K562 (cell line): ENCODE measurements around the gene LYRM7.

Experiments used
- CREM ChIP-seq: IDR thresholded peaks from 2 replicates; pipeline ENCODE4 v1.6.1; 2014; ENCODE audit warnings: antibody characterized with exemption, low read depth
- EZH2 ChIP-seq: IDR thresholded peaks from 2 replicates; pipeline ENCODE4 v1.6.1; 2012; ENCODE audit warnings: low read depth, mild to moderate bottlenecking, inconsistent platforms, low read length, borderline replicate concordance
- JUND ChIP-seq, 2 experiments: IDR thresholded peaks; 2 replicates in 1 of 2; 3 replicates in 1 of 2; pipeline ENCODE4 v1.6.1; 2011; ENCODE audit warnings: borderline replicate concordance in 2 of 2, low read depth in 2 of 2, low read length in 2 of 2, improper control_type of control experiment in 1 of 2, missing biosample characterization in 1 of 2, missing genetic modification characterization in 1 of 2, missing genetic modification reagents in 1 of 2
- MAFK ChIP-seq: IDR thresholded peaks from 2 replicates; pipeline ENCODE4 v1.6.1; 2011; ENCODE audit warnings: low read length, improper control_type of control experiment
- MEF2D ChIP-seq: conservative IDR thresholded peaks from 2 replicates; pipeline ENCODE4 v1.6.1; 2016; ENCODE audit warnings: low read depth, missing genetic modification characterization, missing compliant biosample characterization
- SREBF1 ChIP-seq: fragments of 150-350 bp; IDR thresholded peaks from 2 replicates; pipeline ENCODE4 v1.6.1; 2014; ENCODE audit warnings: antibody characterized with exemption, low read depth, low read length, borderline replicate concordance
- ZNF3 ChIP-seq: fragments of 250-450 bp; sonication (Bioruptor Pico); IDR thresholded peaks from 2 replicates; pipeline ENCODE4 v1.5.0; 2021; ENCODE audit warnings: mild to moderate bottlenecking, moderate library complexity
- TF ChIP-seq, protein P1 (sequence below), 3 experiments: IDR thresholded peaks in 2 of 3; conservative IDR thresholded peaks in 1 of 3; 2 replicates each; pipeline ENCODE4 v1.5.1; 2011 to 2012; ENCODE audit warnings: low read length in 3 of 3, mild to moderate bottlenecking in 3 of 3, control low read depth in 2 of 3, improper control_type of control experiment in 1 of 3, inconsistent platforms in 1 of 3, low read depth in 1 of 3, mixed read lengths in 1 of 3, moderate library complexity in 1 of 3; ENCODE audit not compliant: insufficient read depth in 2 of 3

DNA sequence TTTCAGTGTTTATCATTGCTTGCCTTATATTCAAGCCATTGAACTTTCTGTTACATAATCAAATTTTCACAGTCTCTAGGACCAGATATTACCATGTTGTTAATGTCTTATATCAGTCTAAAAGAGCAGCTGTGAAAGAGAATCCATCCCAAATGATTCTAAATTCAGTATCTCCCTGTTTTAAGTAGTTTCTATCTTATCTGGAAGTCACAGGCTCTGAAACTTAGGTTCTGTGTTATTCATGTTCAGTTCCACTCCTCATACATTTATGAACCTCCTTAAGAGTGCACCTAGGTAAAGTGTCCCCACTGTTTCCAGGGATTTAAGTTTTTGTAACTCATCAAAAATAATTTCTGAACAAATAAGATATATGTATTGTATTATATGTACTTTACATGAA, 9.7 kb downstream of the LYRM7 start:
- TF ChIP-seq EZH2 (no peak), SREBF1 (no peak), MEF2D (tag) (no peak), CREM (no peak), JUND (IDR thresholded peaks at IDR 0.05; ENCODE audit: borderline replicate concordance, low read depth, low read length) (no peak), JUND (tag; IDR thresholded peaks at IDR 0.05; ENCODE audit: borderline replicate concordance, low read depth, low read length) (no peak), MAFK (no peak), ZNF3 (no peak)
- TF ChIP-seq, protein P1, sequence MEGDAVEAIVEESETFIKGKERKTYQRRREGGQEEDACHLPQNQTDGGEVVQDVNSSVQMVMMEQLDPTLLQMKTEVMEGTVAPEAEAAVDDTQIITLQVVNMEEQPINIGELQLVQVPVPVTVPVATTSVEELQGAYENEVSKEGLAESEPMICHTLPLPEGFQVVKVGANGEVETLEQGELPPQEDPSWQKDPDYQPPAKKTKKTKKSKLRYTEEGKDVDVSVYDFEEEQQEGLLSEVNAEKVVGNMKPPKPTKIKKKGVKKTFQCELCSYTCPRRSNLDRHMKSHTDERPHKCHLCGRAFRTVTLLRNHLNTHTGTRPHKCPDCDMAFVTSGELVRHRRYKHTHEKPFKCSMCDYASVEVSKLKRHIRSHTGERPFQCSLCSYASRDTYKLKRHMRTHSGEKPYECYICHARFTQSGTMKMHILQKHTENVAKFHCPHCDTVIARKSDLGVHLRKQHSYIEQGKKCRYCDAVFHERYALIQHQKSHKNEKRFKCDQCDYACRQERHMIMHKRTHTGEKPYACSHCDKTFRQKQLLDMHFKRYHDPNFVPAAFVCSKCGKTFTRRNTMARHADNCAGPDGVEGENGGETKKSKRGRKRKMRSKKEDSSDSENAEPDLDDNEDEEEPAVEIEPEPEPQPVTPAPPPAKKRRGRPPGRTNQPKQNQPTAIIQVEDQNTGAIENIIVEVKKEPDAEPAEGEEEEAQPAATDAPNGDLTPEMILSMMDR (IDR thresholded peaks at IDR 0.05 in 2 of 3, conservative IDR thresholded peaks at IDR 0.05 in 1 of 3; ENCODE audit: insufficient read depth in 2 of 3, low read depth in 1 of 3, low read length in 3 of 3): no peak
